GM10266 (cell line): Measurements from ENCODE around the gene KCNQ1.

ENCODE experiments used
- DNase-seq: peaks from one replicate; pipeline ENCODE4 v3.0.0; 2012; ENCODE audit errors: extremely low spot score
- TF ChIP-seq, protein P1 (sequence below): IDR thresholded peaks from 2 replicates; pipeline ENCODE4 v1.5.1; 2012; ENCODE audit warnings: mild to moderate bottlenecking, low read depth; ENCODE audit not compliant: control insufficient read depth, insufficient read depth; ENCODE audit errors: missing control alignments

Gene KCNQ1

DNA sequence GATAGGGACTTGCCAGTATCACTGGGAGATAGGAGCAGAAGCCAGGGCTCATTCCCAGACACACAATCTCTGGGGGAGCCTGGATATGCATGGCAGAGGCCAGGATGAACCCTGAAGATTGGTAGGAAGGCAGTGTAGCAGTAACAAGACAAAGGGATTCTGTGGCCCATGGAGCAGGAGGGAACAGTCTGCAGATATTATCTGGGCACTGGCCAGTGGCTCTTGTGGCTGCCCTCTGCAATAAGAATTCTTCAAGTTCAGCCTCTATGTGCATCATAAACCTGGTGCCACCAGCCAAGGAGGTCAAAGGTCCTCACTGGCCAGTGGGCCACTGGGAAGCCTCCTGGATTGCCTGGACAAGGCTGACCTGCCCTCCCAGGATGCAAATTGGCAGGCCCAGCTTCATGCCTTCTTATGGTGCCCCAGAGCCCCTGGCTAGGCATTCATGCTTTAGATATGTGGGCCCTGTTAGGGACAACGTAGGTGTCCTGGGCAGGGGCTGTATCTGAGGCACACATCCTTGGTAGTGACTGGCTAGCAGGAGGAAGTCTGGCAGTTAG is 225.8 kb downstream of the KCNQ1 start:
- TF ChIP-seq, protein P1, sequence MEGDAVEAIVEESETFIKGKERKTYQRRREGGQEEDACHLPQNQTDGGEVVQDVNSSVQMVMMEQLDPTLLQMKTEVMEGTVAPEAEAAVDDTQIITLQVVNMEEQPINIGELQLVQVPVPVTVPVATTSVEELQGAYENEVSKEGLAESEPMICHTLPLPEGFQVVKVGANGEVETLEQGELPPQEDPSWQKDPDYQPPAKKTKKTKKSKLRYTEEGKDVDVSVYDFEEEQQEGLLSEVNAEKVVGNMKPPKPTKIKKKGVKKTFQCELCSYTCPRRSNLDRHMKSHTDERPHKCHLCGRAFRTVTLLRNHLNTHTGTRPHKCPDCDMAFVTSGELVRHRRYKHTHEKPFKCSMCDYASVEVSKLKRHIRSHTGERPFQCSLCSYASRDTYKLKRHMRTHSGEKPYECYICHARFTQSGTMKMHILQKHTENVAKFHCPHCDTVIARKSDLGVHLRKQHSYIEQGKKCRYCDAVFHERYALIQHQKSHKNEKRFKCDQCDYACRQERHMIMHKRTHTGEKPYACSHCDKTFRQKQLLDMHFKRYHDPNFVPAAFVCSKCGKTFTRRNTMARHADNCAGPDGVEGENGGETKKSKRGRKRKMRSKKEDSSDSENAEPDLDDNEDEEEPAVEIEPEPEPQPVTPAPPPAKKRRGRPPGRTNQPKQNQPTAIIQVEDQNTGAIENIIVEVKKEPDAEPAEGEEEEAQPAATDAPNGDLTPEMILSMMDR = no peak
- DNase-seq = no peak

DNA sequence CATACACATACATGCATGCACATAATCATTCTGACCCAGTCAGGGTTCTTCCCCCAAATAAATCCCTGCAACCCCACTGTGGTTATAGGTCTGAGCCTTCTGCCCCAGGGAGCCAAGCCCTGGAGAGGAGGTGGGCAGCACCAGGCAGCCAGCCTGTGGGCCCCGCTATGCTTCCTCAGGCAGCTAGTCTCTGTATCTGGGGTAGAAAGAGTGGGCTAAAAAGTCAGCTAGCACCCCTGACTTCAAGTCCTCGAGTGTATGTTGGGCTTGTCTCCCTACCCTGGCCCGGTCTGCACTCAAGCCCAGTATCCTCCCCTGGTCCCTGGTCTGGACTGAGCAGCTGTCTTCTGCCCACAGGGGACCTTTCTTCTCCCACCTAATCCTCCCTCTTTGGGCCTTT is 226.9 kb downstream of the KCNQ1 start:
- TF ChIP-seq, protein P1 = no peak
- DNase-seq = no peak

DNA sequence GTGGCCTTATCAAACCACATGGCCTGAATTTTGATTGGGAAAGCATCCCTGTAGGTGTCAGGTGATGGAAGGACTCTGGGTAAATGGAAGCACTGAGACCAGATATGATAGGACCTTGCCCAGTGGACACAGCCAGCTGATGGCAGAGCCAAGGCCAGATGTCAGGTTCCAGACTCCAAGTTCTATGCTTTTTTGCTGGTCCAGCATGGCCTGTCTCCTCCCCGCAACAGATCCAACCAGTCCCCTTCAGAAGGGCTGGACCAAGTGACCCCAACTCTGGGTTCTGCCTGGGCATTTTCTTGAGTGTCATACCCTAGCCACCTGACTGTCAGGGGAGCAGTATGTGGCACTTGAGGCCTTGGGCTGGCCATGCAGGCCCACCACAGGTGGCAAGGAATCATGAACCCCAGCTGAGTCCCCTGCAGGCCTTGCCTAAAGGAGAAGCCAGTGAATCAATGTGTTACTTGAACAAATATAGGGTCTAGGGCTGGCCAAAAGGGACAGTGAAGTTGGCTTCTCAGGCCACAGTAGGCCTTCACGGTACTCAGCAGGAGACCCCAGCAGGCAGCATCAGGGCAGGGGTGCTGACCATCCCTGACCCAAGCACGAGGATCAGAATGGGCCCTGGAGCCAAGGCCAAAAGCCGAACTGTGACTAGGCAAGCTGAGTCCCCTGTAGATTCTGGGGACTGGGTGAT is 227.9 kb downstream of the KCNQ1 start:
- TF ChIP-seq, protein P1 = no peak
- no peak for DNase-seq

DNA sequence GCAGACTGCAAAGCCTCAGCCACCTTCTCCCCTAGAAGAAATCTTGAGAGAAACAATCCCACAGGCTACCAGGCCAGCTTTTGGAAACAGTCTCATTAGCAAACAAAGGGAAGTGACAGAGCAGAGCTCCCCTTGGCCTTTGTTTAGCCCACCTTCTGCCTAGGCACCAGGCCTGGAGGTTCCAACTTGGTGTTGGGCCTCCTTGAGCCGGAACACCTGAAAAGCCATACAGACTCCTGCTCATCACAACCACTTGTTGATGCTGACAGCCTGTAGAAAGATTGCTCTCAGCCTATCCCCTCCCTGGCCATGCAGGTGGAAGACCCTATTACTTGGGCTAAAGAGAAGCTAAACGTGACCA is 228.4 kb downstream of the KCNQ1 start:
- no peak for DNase-seq
- TF ChIP-seq, protein P1 = no peak

DNA sequence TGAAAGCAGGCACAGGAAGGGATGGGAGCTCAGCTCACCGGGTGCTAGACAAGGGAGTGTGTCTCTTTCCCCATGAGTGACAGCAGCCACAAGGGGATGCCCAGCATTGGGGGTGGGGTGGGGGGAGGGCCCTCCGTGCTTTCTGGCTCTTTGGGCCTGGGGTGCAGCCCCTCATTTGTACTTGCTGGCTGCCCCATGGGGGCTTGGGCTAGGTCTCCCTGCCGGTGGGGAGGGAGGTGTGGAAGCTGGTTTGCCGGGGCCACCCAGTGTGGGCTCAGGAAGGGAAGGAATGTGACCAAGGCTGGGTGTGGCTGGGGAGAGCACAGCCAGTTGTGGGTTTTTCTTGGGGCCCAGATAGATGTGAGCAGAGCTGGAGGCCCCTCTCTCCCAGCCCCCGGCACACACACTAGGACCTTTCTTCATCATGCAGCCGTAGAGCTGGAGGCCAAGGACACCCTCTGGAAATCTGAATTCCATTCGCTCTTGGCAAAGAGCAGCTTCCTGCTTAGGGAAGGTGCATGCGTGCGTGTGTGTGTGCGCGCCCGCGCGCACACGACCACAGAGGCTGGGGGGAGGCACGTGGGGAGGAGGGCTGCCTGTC is 229.2 kb downstream of the KCNQ1 start:
- TF ChIP-seq, protein P1 = no peak
- DNase-seq = no peak

DNA sequence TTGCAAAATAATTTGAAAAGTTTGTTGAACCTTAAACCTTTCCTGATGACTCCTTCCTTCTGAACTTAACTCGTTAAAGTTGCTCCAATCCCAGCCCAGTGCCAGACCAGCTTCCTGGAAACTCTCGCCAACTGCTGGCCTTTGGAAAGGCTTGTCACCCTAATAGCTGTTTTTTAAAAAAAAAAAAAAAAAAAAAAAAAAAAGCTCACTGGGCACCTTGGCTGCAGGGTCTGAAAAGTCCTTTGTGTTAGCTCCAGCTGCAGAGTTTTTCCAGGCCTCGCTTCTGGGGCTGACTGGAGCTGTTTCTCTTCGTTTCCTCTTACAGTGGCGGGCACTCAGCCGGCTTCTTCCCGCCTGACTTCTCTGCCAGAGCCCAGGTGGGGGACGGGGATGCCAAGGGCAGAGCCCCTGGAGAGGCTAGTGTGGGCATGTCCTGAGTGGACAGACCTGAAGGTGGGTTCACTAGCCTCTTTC is 229.9 kb downstream of the KCNQ1 start:
- TF ChIP-seq, protein P1 = no peak
- no peak for DNase-seq

DNA sequence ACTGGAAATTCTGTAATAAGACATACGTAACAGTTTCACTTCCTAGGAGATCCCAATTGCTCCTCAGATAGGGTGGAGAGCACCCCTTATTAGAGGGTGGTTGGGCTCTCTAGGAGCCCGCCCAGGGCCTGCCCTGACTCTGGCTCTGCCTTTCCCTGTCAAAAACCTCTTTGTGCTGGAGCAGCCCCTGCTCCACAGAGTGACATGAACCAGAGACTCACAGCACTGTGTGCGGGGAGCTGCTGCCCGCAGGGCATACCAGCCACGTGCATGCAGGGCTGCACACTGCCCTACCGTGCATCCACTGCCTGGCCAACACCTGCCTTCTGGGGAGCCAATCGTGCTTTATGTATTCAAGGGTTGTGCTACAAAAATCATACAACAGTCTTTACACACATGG is 230.7 kb downstream of the KCNQ1 start:
- TF ChIP-seq, protein P1 = no peak
- no peak for DNase-seq
